Fibroblast of the aortic adventitia (primary cell): ENCODE measurements around the gene BSG. TPM values are rescaled to one million over a fixed set of nuclear protein-coding genes. Genes with fewer than 3 reads are reported as not detected.

Experiments used
- DNase-seq: peaks from one replicate; pipeline ENCODE4 v3.0.0-alpha.2; 2010; ENCODE audit warnings: low read depth
- H3K4me3 ChIP-seq: 2 replicates; pipeline ENCODE4 v1.5.1; 2011; ENCODE audit warnings: low read depth, mild to moderate bottlenecking, control low read depth, low read length, moderate library complexity
- total RNA-seq: library from RNA; depleted of rRNA; stranded (reverse); fragments of >200 nt; gene quantifications from 2 replicates; pipeline ENCODE4 v1.2.3, GENCODE V29; 2012; ENCODE audit warnings: low replicate concordance
- TF ChIP-seq, protein P1 (sequence below): IDR thresholded peaks from 2 replicates; pipeline ENCODE4 v1.5.1; 2011; ENCODE audit warnings: mild to moderate bottlenecking, low read length, control low read depth, inconsistent platforms; ENCODE audit not compliant: insufficient read depth

Gene BSG
- total RNA-seq, 1 donor, result 239 TPM

DNA sequence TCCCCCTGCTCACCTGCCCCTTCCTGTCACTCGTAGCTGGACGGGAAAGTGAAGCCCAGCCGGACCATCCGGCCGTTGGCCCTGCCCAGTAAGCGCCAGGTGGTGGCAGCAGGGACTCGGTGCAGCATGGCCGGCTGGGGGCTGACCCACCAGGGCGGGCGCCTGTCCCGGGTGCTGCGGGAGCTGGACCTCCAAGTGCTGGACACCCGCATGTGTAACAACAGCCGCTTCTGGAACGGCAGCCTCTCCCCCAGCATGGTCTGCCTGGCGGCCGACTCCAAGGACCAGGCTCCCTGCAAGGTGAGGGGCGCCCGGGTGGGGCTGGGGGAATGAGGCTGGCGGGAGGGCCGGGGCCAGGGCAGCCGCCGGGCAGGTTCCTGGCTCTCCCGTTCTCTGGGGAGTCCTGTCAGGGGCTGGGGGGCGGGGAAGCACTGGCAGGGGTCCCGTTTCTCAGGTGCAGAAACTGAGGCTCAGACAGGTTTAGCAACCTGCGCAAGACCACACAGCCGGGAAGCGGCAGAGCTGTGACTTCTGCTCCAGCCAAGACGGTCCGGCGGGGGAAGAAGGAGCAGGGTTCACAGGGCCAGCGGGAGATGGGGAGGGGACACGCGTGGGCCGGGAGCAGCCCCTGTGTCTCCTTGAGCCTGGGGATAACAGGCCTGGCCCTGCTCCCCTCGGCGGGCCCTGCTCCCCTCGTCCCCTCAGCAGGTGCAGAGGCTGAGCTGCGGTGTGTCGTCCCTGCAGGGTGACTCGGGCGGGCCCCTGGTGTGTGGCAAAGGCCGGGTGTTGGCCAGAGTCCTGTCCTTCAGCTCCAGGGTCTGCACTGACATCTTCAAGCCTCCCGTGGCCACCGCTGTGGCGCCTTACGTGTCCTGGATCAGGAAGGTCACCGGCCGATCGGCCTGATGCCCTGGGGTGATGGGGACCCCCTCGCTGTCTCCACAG, 23.2 kb upstream of the BSG start:
- TF ChIP-seq, protein P1, sequence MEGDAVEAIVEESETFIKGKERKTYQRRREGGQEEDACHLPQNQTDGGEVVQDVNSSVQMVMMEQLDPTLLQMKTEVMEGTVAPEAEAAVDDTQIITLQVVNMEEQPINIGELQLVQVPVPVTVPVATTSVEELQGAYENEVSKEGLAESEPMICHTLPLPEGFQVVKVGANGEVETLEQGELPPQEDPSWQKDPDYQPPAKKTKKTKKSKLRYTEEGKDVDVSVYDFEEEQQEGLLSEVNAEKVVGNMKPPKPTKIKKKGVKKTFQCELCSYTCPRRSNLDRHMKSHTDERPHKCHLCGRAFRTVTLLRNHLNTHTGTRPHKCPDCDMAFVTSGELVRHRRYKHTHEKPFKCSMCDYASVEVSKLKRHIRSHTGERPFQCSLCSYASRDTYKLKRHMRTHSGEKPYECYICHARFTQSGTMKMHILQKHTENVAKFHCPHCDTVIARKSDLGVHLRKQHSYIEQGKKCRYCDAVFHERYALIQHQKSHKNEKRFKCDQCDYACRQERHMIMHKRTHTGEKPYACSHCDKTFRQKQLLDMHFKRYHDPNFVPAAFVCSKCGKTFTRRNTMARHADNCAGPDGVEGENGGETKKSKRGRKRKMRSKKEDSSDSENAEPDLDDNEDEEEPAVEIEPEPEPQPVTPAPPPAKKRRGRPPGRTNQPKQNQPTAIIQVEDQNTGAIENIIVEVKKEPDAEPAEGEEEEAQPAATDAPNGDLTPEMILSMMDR, result no peak
- DNase-seq, result no peak
- H3K4me3 ChIP-seq, result no peak overlapping the region

DNA sequence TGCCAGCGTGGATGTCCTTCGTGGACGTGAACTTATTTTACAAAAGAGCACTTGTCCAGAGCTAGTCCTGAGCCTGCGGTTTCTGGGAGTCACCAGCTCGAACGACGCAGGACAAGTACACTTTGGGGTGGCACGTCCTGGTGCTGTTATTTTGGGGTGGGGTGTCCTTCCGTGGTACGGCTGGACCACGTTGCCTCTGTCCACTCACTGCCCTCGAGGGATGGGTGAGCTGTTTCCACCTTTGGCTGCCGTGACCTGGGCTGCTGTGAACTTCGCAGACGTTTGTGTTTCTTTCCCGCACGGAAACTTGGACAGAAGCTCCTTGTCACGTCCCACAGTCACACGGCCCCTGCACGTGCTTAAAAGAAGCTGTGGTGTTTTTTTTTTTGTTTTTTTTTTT, 17.6 kb upstream of the BSG start:
- no peak overlapping the region for H3K4me3 ChIP-seq
- TF ChIP-seq, protein P1, result no peak
- no peak for DNase-seq

DNA sequence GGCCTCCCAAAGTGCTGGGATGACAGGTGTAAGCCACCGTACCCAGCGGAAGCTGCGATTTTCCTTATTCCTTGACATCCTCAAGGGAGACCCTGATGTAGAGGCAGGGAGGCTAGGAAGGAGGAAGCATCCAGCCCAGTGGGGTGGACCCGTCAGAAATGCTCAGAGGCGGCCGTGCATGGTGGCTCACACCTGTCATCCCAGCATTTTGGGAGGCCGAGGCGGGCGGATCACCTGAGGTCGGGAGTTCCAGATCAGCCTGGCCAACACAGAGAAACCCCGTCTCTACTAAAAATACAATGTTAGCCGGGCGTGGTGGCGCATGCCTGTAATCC, 17.0 kb upstream of the BSG start:
- TF ChIP-seq, protein P1, result no peak
- H3K4me3 ChIP-seq, result no peak overlapping the region
- DNase-seq, result no peak

DNA sequence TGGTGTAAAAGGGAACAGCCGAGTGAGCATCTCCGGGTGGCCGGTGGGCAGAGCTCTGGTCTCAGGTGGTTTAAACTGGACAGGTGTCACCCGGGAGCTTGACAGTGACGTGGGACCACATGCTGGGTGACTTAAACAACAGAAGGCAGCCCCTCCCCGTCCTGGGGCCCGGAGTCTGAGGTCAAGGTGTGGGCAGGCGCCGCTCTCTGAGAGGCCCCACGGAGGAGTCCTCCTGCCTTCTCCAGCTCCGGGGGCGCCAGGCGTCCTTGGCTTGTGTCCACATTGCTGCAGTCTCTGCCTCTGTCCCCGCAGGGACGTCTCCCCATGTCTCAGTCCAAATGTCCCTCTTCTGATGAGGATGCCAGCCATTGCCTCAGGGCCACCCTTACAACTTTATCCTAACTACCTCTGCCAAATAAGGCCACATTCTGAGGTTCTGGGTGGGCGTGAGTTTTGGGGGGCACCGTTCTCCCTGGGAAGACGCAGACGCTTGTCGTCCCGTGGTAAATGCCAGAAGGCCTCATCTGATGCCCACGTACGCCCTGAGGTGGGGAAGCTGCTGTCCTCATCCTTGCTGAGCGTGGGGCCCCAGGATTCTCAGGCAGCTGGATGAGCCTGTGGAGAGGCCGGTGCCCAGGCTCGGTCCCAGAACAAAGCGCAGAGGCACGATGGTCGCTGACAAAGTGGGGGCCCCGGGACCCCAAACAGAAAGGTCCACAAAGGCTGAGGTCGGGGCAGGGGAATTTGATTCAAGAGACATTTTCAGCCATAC, 15.6 kb upstream of the BSG start:
- TF ChIP-seq, protein P1, result no peak
- no peak for DNase-seq
- H3K4me3 ChIP-seq, result no peak overlapping the region

DNA sequence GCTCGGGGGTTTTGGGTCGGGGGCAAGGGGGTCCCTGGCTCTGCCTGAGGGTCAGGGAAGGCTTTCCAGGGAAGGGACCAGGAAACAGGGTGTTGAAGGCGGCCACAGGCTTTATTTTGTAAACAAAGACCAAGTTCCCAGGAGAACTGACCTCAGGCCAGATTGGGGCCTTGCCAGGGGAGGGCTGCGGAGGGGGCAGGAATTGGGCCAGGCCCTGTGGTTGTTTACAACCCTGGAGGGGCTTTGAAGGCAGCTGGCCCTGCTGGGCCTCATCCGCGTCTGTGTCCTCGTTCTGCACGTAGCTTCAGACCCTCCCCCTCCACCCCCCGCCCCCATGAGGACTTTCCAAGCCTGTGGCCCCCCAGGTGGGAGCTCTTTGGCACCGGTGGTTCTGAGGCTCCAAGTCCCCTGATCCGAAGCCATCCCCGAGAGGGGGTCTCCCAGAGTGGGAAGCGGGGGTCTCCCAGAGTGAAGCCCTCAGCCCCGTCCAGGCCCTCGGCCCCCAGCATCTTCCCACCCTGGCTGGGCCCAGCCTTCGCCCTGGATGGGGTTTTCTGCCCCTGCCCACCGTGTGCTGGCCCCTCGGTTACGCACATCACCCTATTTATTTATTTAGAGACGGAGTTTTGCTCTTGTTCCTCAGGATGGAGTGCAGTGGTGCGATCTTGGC, 13.5 kb upstream of the BSG start:
- TF ChIP-seq, protein P1, result no peak
- no peak for DNase-seq
- no peak overlapping the region for H3K4me3 ChIP-seq

DNA sequence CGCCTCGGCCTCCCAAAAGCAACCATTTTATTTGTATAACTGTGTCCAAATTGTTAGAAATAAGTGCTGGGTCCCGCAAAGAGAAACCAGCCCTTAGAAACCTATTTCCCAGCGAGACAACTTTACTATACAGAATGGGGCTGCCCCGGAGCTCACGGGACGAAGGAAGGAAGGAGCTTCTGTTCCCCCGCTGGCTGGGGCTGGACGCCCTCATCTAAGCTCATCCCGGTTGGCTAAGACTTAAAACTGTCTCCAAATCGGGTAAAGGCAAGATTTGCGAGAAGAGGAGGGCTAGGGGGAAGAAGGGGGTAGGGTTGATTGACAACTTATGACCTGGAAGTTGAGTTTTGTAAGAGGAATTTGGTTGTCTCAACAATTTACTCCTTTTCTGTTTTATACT, 12.3 kb upstream of the BSG start:
- no peak overlapping the region for H3K4me3 ChIP-seq

More for the DNA sequence above, 12.3 kb upstream of the BSG start:
- TF ChIP-seq, protein P1, result no peak
- no peak for DNase-seq
